ENCODE measurements around the gene EIF4B. TPM values are rescaled to one million over a fixed set of nuclear protein-coding genes. Genes with fewer than 3 reads are reported as not detected.

Gene EIF4B
- total RNA-seq, 1 experiment from 2014 or later: 351 TPM

DNA sequence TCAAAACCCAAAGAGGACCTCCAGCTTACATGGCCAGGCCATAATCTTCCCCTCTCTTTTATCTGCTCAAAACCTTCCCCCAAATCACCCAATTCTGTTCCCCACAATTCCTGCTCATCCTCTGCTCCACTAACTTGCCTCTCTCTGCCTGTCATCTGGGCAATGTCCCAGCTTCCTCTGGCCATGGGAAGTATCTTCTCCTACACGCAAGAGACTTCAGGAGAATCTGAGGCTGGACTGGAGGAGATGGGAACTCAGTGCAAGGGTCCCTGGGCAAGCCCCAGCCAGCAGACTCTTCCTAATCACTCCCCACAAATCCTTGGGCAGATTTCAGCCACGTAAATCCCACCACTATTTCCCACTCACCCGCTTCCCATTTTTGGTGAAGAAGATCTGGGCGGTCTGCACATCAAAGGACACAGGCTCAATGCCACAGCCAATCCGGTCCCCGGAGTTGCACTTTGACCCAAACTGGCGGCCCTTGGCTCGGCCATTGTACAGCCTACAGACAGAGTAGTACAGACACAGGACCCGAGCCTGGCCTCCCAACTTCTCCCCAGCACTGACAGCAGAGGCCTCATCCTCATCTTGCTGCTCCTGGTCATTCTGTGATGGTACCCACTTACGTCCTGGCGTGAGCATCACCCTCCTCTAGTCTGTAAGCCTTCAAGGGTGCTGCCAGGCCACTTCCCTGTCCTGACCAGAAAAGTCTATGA is 68.2 kb downstream of the EIF4B start:
- TF ChIP-seq POLR2AphosphoS5 (IDR thresholded peaks at IDR 0.05; ENCODE audit: low read depth, low read length) (no peak), SIN3A (IDR thresholded peaks at IDR 0.05; ENCODE audit: borderline replicate concordance, insufficient read depth, low read depth, low read length) (no peak), TCF7L2 (IDR thresholded peaks at IDR 0.05; ENCODE audit: low read depth, low read length) (no peak)
- TF ChIP-seq, protein P1, sequence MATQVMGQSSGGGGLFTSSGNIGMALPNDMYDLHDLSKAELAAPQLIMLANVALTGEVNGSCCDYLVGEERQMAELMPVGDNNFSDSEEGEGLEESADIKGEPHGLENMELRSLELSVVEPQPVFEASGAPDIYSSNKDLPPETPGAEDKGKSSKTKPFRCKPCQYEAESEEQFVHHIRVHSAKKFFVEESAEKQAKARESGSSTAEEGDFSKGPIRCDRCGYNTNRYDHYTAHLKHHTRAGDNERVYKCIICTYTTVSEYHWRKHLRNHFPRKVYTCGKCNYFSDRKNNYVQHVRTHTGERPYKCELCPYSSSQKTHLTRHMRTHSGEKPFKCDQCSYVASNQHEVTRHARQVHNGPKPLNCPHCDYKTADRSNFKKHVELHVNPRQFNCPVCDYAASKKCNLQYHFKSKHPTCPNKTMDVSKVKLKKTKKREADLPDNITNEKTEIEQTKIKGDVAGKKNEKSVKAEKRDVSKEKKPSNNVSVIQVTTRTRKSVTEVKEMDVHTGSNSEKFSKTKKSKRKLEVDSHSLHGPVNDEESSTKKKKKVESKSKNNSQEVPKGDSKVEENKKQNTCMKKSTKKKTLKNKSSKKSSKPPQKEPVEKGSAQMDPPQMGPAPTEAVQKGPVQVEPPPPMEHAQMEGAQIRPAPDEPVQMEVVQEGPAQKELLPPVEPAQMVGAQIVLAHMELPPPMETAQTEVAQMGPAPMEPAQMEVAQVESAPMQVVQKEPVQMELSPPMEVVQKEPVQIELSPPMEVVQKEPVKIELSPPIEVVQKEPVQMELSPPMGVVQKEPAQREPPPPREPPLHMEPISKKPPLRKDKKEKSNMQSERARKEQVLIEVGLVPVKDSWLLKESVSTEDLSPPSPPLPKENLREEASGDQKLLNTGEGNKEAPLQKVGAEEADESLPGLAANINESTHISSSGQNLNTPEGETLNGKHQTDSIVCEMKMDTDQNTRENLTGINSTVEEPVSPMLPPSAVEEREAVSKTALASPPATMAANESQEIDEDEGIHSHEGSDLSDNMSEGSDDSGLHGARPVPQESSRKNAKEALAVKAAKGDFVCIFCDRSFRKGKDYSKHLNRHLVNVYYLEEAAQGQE (IDR thresholded peaks at IDR 0.05; ENCODE audit: insufficient read depth in 1 of 2, low read depth in 2 of 2, low read length in 1 of 2): no peak
- TF ChIP-seq, protein P2, sequence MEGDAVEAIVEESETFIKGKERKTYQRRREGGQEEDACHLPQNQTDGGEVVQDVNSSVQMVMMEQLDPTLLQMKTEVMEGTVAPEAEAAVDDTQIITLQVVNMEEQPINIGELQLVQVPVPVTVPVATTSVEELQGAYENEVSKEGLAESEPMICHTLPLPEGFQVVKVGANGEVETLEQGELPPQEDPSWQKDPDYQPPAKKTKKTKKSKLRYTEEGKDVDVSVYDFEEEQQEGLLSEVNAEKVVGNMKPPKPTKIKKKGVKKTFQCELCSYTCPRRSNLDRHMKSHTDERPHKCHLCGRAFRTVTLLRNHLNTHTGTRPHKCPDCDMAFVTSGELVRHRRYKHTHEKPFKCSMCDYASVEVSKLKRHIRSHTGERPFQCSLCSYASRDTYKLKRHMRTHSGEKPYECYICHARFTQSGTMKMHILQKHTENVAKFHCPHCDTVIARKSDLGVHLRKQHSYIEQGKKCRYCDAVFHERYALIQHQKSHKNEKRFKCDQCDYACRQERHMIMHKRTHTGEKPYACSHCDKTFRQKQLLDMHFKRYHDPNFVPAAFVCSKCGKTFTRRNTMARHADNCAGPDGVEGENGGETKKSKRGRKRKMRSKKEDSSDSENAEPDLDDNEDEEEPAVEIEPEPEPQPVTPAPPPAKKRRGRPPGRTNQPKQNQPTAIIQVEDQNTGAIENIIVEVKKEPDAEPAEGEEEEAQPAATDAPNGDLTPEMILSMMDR (IDR thresholded peaks at IDR 0.05): no peak
- DNase-seq (ENCODE audit: low read depth, low spot score) (no peak), ATAC-seq (no peak)
- Histone ChIP-seq H3K27me3 (ENCODE audit: control insufficient read depth, insufficient read depth, low read length) (no peaks in the 10 kb centered on the region), H3K36me3 (ENCODE audit: control insufficient read depth, insufficient read depth, low read length) (no peaks in the 10 kb centered on the region), H3K4me1 (ENCODE audit: control insufficient read depth, insufficient read depth, low read length) (0 out of 2 replicates have a peak, but pooled peaks cover 3% of the 10 kb centered on the region), H3K9me3 (ENCODE audit: control insufficient read depth, insufficient read depth, low read depth, low read length) (no peaks in the 10 kb centered on the region), H3K4me3 (ENCODE audit: low read depth in 2 of 2, low read length in 2 of 2) (no peak overlapping the region), H3K27ac (ENCODE audit: low read length) (no peak overlapping the region)
- no TSS peak for BruUV-seq (replicated peaks)
- POLR2A ChIA-PET: no interaction called here
- CTCF ChIA-PET: no interaction called here
- intact Hi-C loops (cut with micrococcal nuclease; ENCODE audit: unreplicated experiment): no loop called here
- in situ Hi-C loops (cut with HindIII; ENCODE audit: low pct_unique_long_range_greater_than_20kb, low sequenced_read_pairs): no loop called here

DNA sequence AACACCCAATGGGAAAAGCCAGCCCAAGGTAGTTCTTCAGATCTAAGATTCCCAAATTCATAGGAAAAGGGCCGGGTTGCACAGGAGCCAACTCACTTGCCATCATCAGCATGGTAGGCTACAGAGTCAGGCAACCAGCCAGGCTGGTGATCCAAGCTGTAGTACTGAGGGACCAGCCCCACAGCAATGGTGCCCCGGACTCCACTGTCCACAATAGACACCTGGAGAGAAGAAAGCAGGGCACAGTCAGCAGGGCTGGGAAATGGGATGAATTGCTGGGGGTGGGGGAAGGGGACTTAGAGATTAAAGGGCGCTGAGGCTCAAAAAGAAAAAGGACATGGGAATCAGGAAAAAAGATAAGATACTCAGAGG is 68.7 kb downstream of the EIF4B start:
- ATAC-seq: no peak
- Histone ChIP-seq H3K9me3 (ENCODE audit: control insufficient read depth, insufficient read depth, low read depth, low read length) (no peaks in the 10 kb centered on the region), H3K27ac (ENCODE audit: low read length) (no peak overlapping the region), H3K27me3 (ENCODE audit: control insufficient read depth, insufficient read depth, low read length) (no peaks in the 10 kb centered on the region), H3K4me3 (ENCODE audit: low read depth in 2 of 2, low read length in 2 of 2) (no peak overlapping the region), H3K4me1 (ENCODE audit: control insufficient read depth, insufficient read depth, low read length) (0 out of 2 replicates have a peak, but pooled peaks cover 3% of the 10 kb centered on the region), H3K36me3 (ENCODE audit: control insufficient read depth, insufficient read depth, low read length) (no peaks in the 10 kb centered on the region)
- no peak for TF ChIP-seq SIN3A (IDR thresholded peaks at IDR 0.05; ENCODE audit: borderline replicate concordance, insufficient read depth, low read depth, low read length)
- no TSS peak for BruUV-seq (replicated peaks)
- POLR2A ChIA-PET: no interaction called here
- no peak for DNase-seq (ENCODE audit: low read depth, low spot score)
- intact Hi-C loops (cut with micrococcal nuclease; ENCODE audit: unreplicated experiment) (no loop called here), in situ Hi-C loops (cut with HindIII; ENCODE audit: low pct_unique_long_range_greater_than_20kb, low sequenced_read_pairs) (no loop called here)
- CTCF ChIA-PET: interaction anchor here (2.0 kb wide), 1 partner anchor 9 kb away, joined by 6 read pairs; no protein-coding TSS in a partner anchor

DNA sequence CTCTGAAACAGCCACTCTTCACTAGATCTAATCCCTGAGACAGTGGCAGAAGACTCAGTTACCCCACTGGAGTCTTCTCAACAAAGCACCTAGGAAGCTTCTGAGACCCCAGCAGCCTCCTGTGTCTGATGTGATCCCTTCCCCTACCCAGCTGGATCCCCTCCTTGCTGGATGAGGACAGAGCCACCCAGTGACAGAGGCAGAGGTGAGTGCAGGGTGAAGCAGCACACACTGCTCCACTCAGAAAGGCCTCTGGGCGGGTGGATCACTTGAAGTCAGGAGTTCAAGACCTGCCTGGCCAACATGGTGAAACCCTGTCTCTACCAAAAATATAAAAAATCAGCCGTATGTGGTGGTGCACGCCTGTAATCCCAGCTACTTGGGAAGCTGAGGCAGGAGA is 70.2 kb downstream of the EIF4B start:
- POLR2A ChIA-PET: no interaction called here
- CTCF ChIA-PET: interaction anchor here (2.0 kb wide), 1 partner anchor 10 kb away, joined by 6 read pairs; no protein-coding TSS in a partner anchor
- in situ Hi-C loops (cut with HindIII; ENCODE audit: low pct_unique_long_range_greater_than_20kb, low sequenced_read_pairs) (no loop called here), intact Hi-C loops (cut with micrococcal nuclease; ENCODE audit: unreplicated experiment) (no loop called here)
- 0 out of 2 replicates have a peak, but pooled peaks cover 3% of the 10 kb centered on the region for H3K4me1 ChIP-seq (ENCODE audit: control insufficient read depth, insufficient read depth, low read length)
- no peaks in the 10 kb centered on the region for H3K9me3 ChIP-seq (ENCODE audit: control insufficient read depth, insufficient read depth, low read depth, low read length)
- no TSS peak for BruUV-seq (replicated peaks)
- no peak overlapping the region for H3K4me3 ChIP-seq (ENCODE audit: low read depth in 2 of 2, low read length in 2 of 2)
- H3K36me3 ChIP-seq (ENCODE audit: control insufficient read depth, insufficient read depth, low read length): no peaks in the 10 kb centered on the region
- DNase-seq (ENCODE audit: low read depth, low spot score) (no peak), ATAC-seq (no peak)
- H3K27me3 ChIP-seq (ENCODE audit: control insufficient read depth, insufficient read depth, low read length): no peaks in the 10 kb centered on the region
- TF ChIP-seq SIN3A (IDR thresholded peaks at IDR 0.05; ENCODE audit: borderline replicate concordance, insufficient read depth, low read depth, low read length) (no peak), POLR2AphosphoS5 (IDR thresholded peaks at IDR 0.05; ENCODE audit: low read depth, low read length) (no peak), TCF7L2 (IDR thresholded peaks at IDR 0.05; ENCODE audit: low read depth, low read length) (no peak)
- TF ChIP-seq, protein P2 (IDR thresholded peaks at IDR 0.05): no peak
- TF ChIP-seq, protein P1 (IDR thresholded peaks at IDR 0.05; ENCODE audit: insufficient read depth in 1 of 2, low read depth in 2 of 2, low read length in 1 of 2): no peak
- no peak overlapping the region for H3K27ac ChIP-seq (ENCODE audit: low read length)
